Stimulated activated CD8-positive, alpha-beta memory T cell treated with anti-CD3 and anti-CD28 coated beads, Interleukin-15, amount 100 ng/mL, for 24 hours (primary cell): Measurements from ENCODE around the gene NWD2.
"Not testable (repeated sequence)": the region's sequence is repeated elsewhere in the genome, so short reads cannot be mapped to it uniquely, and the experiment has no call there.

Experiments used
- DNase-seq: peaks from one replicate; pipeline ENCODE4 v3.0.0-alpha.2; 2020; ENCODE audit warnings: low read depth

Gene NWD2

GRCh38 chr4:37244583-37245390 is at the start of gene NWD2:
TSS of gene NWD2 (plus strand) at chr4:37244743. CDS start at chr4:37245068, 325 bp downstream.
- no peak for DNase-seq

- no peak for DNase-seq
Observed at GRCh38 chr4:37197899-37198298, 46.6 kb upstream of the NWD2 start.

GRCh38 chr4:37204740-37205139 is 39.8 kb upstream of the NWD2 start:
- DNase-seq = not testable (repeated sequence)

GRCh38 chr4:37216209-37216608 is 28.3 kb upstream of the NWD2 start:
- no peak for DNase-seq

- no peak for DNase-seq
Observed at GRCh38 chr4:37219242-37219641, 25.3 kb upstream of the NWD2 start.

- no peak for DNase-seq
Observed at GRCh38 chr4:37219990-37220389, 24.6 kb upstream of the NWD2 start.

- no peak for DNase-seq
Observed at GRCh38 chr4:37220685-37221084, 23.9 kb upstream of the NWD2 start.

GRCh38 chr4:37223732-37224131 is 20.8 kb upstream of the NWD2 start:
- no peak for DNase-seq

GRCh38 chr4:37224854-37225253 is 19.7 kb upstream of the NWD2 start:
- DNase-seq = no peak

- DNase-seq = no peak
Observed at GRCh38 chr4:37225778-37226177, 18.8 kb upstream of the NWD2 start.

- DNase-seq = no peak
Observed at GRCh38 chr4:37232315-37232714, 12.2 kb upstream of the NWD2 start.

GRCh38 chr4:37236165-37236564 is 8.4 kb upstream of the NWD2 start:
- no peak for DNase-seq

GRCh38 chr4:37241647-37242046 is 2.9 kb upstream of the NWD2 start:
- DNase-seq = no peak

- DNase-seq = no peak
Observed at GRCh38 chr4:37243051-37243450, 1.5 kb upstream of the NWD2 start.

- no peak for DNase-seq
Observed at GRCh38 chr4:37243722-37244582, 591 bp upstream of the NWD2 start.

- no peak for DNase-seq
Observed at GRCh38 chr4:37245391-37245954, 930 bp downstream of the NWD2 start.

- no peak for DNase-seq
Observed at GRCh38 chr4:37246891-37247290, 2.3 kb downstream of the NWD2 start.

- DNase-seq = no peak
Observed at GRCh38 chr4:37258221-37258620, 13.7 kb downstream of the NWD2 start.

GRCh38 chr4:37268319-37268718 is 23.8 kb downstream of the NWD2 start:
- DNase-seq = no peak

GRCh38 chr4:37279121-37279520 is 34.6 kb downstream of the NWD2 start:
- DNase-seq = no peak

GRCh38 chr4:37279894-37280592 is 35.5 kb downstream of the NWD2 start:
- no peak for DNase-seq

- no peak for DNase-seq
Observed at GRCh38 chr4:37299468-37299867, 54.9 kb downstream of the NWD2 start.
